A673 (cell line): Measurements from ENCODE around the gene PALD1.

Experiments used
- CTCF ChIP-seq: fragments of 300-800, 200-600 bp; sonication (generic); conservative IDR thresholded peaks from 2 replicates; pipeline ENCODE4 v1.5.1; 2017; ENCODE audit warnings: low read depth, mild to moderate bottlenecking, antibody characterized with exemption, low read length, moderate library complexity, mixed read lengths
- EZH2 ChIP-seq: fragments of 200-600 bp; sonication (generic); IDR thresholded peaks from 2 replicates; pipeline ENCODE4 v1.6.1; 2017; ENCODE audit warnings: borderline replicate concordance, low read depth, mild to moderate bottlenecking, mixed read lengths, antibody characterized with exemption, low read length; ENCODE audit not compliant: poor library complexity, severe bottlenecking

GRCh38 chr10:70551466-70551865, 72.9 kb downstream of the PALD1 start:
- TF ChIP-seq CTCF (peak; percentile 28; the same call in 1 of the 2 replicates), EZH2 (no peak)
